Iris pigment epithelial cell (primary cell): Measurements from ENCODE around the gene C5orf15.

Experiments
- DNase-seq: peaks from one replicate; pipeline ENCODE4 v3.0.0-alpha.2; 2011; ENCODE audit warnings: low read depth

The C5orf15 gene

DNA sequence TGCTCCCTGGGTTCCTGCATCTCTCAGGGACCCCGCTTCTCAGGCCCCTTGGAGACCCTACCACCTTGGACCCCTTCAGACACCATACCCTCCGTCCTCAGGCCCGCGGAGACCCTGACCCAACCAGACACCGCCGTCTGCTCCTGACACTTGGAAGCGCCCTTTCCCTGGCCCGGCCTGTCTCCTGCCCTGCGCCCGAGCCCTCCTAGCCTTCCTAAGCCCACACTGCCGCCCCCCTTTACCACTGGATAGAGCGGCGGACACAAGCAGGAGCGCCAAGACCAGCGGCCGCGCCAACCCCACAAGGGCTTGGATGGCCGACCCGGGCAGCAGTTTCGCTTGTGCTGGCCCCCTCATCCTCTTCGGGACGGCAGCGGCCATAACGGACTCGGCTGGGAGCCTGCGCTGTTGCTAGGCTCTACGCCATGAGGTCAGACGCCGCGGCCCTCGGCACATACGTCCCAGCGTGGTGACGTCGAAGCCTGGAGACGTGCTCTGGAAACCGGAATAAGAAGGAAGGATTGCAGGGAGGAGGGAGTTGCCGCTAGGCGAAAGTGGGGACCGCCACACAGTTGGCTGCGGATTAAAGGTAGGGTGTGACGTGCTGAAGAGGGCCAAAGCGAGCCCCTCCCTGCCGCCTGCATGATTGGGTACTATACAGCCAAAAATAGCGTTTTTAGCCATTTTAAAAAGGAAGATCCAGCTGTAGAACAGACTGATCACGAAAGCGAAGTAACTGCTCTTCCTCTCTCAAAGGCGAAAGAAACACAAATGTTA is at the start of gene C5orf15:
Gene C5orf15 (minus strand): TSS at position 422 of the 777 bp plus-strand sequence. CDS start 41 bp downstream, at position 381.
- DNase-seq, result peak; percentile 99

DNA sequence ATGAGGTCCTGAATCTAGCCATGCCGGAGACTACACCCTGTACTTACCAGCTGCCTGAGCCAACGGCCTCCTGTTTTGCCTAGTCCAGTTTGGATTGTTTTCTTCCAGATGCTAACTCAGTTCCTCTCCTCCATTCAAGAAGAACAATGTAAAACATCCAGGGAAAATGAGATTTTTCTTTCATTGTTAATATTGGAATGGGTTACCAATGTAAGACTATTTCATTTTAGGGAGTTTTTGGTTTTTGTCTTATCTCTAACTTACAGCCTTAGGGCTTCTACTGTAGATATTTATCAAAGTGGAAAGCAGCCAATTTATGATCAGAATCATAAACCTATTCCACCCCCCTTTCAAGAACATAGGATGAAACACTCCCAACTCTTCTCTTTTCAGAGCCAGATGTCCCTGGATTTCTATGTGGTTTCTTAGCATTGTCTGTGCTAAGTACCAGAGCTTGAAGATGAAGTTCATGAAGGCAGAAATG is 39.9 kb upstream of the C5orf15 start:
- DNase-seq, result no peak

DNA sequence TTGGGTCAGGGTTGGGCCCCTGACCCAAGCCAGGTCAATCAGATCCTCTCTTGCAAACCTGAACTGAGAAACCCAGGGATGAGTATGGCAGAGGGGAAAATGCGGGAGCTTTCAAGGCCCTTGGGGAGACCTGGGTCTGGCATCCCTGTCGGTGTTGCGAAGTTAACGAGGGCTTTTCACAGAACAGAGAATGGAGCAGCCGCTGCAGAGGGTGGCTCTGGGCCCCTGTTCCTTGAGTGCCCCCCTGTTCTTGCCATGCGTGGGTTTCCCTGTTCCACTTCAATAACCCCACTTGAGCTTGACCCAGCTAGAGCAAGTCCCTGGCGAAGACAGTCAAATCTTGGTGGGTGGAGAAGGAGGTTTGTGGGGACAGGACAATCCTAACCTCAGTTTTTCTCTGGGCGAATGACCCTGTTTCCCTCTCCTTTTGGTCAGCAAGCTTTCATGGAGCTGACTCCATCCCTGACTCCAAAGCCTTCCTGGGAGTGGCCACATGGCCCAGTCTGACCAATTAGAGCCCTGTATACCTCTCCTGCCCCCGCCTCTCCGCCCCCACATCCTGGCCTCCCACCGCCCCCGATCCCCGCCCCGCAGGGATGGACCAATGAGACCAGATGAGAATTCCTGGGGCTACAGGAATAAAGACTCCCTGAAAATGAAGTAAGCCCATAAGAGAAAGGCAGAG is 39.3 kb upstream of the C5orf15 start:
- peak; percentile 51 for DNase-seq

DNA sequence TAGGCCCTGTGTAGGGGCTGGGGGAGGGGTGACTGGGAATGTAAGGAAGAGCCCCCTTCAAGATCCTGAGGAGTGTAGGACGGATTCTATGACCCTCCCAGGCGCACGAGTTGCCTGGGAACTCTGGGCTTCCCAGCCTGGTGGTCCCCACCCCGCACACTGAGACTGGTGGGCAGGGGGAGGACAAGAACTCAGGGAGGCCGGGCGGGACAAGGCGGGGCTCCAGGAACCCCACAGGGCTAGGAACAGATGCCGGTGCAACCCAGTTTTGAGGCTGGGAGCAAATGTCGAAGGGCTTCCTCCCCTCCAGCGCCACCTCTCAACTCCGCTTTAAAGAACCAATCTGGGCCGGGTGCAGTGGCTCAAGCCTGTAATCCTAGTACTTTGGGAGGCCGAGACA is 37.7 kb upstream of the C5orf15 start:
- no peak for DNase-seq

DNA sequence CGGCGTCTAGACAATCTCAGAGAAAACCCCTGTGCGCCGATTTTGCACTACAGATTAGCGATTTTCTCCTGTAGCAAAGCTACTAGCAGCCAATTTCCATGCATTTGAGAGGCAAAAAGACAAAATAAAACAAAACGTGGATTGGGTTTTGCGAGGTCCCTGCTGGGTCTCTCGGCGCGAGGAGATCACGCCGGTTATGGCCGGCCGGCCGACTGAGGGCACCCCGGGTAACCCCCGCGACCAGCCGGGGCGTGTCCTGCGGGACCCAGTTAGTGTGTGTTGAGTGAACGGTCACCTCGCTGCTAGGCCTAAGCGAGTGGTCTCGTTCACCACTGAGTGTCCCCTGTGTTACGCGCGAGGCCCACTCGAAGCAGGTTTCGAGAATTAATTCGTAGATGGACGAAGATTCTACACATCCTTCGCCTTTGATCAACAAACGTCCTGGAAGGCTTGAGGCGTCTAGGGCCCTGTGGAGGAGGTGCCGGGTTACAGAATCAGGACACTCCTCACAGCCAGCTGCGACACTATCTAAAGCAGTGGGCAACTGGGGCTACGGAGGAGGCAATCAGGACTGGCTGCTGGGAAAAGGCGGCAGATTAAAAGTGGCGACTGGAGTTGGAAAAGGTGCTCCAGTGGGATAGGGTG is 37.1 kb upstream of the C5orf15 start:
- no peak for DNase-seq

DNA sequence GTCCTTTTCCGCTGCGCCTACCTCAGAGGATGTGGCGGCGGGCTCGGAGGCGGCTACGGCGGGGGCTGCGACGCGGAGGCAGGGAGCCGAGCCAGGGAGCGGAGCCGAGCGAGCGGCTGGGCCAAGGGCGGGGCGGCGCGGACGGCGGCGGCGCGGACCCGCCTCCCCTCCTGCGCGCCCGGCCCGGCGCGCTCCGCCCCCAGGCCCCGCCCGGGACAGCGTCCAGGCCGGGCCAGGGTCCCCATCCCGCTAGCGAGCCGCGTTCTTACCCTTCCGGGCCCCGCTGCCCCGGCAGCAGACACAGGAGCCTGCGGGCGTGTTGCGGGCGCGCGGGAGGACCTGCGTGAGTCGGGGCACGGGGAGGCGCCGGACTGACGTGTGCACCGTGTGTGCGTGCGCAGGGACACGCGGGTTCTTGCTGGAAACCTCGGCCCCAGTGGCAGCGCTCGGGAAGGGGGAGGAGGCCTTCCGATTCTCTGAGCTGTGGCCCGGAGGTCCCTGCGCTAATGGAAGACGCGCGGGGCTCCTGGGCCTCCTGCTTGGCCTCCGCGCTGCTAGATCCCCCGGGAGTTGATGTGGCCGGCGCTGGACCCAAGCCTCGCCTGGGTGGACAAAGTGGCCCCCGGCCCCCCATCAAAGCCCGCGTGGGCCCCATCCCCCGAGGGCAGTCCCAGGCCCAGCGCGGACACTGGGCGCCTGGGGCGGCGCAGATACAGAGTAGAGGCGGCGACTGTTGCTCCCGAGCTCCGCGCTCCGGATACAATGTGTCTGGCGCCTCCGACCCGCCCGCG is 36.4 kb upstream of the C5orf15 start, which contains the start of gene VDAC1:
Gene VDAC1 (minus strand): TSS at position 350 of the 791 bp plus-strand sequence. CDS start 11,963 bp downstream, outside the sequence.
- peak; percentile 89 for DNase-seq

DNA sequence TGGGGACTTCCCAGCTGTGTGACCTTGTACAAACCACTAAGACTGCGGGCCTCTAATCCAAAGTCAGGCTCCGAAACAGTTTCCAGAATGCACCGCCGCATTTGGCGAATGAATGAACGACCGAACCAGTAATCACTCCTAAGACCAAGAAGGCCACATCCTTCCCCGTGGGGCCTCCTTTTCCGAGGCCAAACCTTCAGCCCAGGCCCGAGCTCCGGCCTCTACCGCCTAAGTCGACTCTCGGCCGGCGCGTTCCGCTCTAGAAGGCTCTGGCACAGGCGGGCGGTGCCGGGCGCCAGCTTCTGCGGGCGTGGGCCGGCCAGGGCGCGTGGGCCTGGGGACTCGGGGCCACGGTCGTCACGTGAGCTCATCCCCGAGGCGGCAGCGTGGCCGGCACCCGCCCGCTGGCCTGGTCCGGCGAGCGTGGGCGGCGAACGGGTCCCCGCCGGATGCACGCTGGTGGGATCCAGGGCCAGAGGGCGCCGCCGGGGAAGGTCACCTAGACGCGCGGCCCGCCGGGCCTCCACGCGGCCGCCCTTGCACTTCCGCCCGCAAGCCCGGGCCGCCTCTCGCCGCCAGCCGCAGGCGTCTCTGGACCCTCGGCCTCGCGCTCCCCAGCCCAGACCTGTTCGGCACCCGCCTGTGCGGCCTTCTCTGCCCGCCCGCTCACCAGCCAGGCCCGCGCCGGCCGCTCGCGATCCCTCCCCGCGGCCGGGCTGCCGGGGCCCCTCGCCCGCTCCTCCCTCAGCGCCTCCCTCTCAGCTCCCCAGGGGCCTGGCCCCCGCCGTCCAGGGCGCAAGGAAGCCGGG is 35.6 kb upstream of the C5orf15 start:
- peak; percentile 65 for DNase-seq

DNA sequence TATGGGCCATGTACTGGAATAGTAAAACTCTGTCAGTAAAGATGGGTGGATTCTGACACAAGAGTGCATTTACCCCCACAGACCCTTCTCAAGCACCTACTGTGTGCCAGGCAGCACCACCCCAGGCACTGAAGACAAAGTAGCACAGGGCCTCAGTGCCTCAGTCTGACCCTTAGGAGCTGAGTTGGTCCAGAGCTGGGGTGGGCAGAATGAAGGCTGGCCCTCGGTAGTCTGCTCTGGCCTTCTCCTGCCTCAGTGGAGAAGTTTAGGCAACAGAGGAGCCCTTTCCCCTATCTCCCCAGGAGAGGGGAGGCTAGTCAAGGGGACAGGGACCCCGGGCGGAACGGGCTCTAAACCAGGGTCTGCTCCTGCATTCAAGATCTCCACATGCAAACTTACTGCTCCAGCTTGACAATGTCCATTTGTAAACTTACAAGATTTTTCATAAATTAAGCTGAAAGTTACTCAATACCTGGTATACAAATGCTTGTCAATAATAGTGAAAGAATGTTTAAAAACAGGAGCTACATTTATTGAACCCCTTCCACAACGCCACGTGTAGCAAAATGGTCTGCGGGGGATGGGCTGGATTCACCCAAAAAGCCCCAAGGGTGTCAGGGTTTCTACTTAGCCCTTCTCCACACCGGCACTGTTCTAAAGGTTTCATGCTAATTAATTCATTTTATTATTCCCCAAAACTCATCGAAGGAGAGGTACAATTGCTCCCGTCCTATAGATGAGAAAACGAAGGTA is 34.8 kb upstream of the C5orf15 start:
- DNase-seq, result no peak

DNA sequence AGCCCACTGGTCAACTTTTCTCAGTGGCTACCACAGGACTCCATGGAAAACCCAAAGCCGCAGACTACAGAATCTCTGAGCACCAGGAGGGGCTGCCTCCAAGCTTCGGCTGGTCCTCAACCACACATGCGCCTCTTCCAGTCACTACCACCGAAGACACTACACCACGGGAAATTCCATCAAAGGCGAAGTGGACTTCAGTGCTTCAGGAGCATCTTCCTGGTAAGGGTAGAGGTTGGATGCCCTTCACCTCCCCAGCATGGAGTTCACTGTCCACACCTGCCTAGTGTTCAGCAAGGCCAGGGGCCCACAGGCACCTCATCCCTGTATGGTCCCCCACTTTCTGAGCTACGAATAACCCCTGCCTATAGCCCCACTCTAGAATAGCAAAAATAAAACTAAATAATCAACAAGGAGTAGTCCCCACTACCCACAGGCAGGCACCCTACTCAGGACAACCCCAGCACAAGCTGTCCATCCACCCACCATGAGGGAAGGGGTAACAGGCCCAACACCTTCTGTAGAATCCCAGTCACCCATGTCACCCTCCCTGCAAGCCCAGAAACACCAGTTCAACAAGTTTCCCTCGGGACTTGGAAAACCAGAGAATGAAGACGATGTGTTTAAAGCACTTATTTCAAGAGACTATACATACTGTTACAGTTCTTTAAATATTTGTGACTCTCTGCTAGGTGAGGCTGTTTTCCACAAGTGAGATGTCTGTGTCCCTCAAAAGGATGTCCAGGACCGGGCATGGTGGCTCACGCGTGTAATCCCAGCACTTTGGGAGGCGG is 33.7 kb upstream of the C5orf15 start:
- no peak for DNase-seq

DNA sequence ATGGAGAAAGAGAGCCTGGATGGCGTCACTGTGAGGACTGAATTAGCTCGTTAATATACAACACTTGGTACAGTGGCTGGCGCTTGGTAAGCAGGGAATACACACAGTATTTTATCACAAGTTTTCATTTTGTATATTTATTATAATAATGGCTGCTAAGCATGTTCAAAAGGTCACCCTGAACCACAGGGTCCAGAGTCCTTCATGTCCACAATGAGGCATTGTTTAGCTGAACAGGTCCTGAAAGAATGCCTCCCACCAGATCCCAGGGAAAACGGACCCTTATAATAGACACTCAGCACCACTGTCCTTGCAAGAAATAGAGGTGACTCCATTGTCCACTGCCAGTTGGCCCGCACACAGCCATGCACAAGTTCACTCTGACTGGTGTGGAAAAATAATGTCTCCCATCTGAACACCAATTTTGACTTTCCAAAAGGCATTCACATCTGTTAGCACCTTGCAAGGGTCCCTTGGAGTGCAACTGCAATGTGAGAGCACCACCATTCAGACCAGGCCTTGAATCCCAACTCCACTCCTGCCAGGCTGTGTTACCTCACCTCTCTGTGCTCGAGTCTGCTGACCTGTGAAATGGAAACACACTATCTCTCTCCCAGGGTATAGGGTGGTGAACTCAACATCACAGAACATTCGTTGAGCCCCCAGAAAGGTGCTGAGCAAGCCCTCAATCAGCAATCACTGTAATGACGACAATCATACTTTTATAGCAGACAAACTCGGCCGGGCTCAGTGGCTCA is 32.5 kb upstream of the C5orf15 start:
- DNase-seq, result no peak

DNA sequence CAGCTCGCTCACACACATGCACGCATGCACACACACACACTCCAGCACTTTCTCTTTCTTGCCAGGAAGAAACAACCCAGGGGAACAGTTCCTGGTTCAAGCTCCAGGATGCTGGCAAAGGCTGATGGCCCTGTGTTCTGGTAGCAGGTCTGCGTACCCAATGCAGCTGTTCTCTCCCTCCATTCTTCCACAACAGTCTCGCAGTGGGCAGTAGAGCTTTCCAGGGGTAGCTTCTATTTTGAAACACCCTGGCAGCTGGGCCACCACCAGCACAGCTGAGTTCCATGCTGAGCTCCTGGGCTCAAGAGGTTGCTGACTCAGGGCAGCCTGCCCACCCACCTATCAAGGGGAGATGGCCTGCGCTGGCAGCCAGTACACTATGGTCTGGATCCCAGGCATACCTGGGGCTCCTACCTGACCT is 31.7 kb upstream of the C5orf15 start:
- DNase-seq, result no peak

DNA sequence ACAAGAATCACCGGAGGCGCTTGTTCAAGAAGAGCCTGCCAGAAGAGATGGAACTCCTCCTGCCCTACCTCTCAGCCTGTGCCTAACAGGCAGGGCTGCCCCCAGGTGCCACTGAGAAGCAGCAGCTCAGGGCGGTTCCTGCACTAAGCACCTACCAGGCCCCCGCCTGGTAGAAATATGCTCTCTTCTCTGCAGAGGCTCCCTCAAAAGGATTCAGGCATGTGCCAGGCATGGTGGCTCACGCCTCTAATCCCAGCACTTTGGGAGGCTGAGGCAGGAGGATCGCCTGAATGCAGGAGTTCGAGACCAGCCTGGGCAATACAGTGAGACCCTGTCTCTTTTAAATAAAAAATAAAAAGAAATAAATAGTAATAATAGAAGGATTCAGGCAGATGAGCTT is 30.4 kb upstream of the C5orf15 start:
- DNase-seq, result no peak

DNA sequence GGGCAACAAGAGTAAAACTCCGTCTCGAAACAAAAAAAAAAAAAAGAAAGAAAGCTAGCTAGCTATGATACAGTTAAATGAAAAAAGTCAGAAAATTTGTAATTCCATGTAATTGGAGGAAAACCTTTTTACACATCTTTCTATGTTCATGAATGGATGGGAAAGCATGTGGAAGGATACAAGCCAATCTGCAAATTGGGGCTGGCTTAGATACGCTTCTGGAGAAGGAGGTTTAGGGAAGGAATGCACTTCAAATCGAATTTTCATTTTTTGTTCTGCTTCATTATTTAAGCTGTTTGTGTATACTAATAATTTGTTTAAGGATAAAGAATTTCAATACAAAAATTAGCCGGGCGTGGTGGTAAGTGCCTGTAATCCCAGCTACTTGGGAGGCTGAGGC is 29.6 kb upstream of the C5orf15 start:
- DNase-seq, result no peak

DNA sequence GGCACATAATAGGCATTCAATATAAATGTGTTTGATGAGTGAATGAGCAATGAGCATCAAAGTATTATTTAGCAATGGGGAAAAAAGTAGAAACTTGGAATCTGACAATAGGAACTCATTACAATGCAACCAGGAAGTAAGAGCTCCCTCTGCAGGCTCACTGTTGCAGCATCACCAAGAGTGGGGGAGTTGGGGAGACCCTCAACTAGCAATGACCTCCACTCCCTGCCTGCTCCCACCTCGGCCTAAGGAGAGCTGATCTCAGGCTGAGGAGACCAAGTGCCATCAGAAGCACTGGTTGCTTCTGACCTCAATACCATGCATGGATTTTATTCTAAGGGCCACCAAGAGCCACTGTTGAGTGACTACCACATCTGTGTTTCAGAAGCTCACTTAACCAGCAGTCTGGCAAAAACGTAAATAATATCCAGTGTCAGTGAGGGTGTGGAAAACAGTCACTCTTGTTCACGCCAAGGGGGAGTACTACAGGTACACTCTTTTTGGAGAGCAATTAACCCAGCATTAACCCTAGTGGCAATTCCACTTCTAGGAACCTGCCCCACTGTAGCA is 28.3 kb upstream of the C5orf15 start:
- no peak for DNase-seq

DNA sequence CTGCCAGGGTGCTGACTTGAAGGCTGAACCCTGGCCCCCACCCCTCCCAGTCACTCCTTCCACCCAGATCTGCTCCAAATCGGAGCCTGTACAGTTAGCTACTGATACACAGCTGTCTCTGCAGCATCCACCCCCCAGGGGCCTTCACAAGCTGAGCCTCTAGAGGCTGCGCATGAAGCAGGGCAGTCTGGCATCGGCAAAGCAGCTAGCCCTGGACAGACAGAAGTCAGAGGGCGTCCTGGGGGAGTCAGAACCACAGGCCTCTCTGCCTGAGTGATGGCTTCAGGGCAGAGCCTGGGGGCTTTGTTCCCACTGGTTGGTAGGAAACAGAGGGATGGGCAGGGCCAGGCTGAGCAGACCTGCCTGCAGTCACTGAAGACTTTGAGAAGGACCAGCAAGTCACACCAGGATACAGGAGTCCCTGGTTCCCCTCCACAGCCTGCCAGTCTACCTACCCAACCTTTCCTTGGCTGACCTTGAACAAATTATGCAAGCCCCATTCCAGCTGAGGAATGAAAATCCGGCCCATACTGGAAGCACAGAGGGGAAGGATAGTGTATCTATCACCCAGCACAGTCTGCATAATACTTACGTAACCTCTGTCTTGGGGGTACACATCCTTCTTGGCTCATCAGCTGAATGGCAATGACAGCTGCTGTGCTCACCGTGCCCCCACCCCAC is 27.6 kb upstream of the C5orf15 start:
- DNase-seq, result peak; percentile 29

DNA sequence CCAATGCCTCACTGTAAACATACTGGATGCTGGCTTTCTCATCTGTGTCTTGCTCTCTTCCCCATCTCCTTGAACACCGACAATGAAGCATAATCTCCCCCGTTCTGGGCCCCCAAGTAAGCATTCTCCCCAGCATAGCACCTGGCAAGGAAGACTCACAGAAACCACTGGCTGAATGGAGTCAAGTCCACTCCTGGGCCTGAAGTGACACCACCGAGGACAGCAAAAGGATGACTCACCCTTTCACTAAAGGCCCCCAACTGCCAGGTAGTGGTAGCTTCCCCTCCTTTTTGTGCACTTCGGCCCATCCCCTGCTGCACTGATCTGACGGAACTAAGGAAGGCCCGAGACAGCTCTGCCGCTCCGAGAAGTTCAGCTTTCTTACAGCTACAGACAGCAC is 26.9 kb upstream of the C5orf15 start:
- peak; percentile 8 for DNase-seq

DNA sequence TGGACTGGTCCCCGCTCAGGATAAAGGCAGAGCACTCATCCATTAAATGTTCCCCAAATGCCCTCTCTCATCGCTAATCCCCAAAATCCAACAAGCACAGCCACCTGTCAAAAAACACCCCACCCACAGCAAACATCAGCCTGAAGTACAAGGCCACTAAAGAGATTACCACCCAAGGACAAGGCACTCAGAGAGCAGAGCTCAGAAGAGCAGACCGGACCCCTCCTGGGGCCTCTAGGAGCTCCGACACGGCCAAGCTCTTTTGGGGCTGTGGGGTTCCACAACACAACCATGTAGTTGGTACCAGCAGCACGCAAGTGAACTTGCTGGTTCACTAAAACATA is 26.5 kb upstream of the C5orf15 start:
- DNase-seq, result no peak
